Epithelial cell of esophagus (primary cell): ENCODE results near the gene MBD4.

Experiments used
- DNase-seq: peaks from one replicate; pipeline ENCODE4 v3.0.0; 2010; ENCODE audit warnings: low read depth
- H3K4me3 ChIP-seq: 2 replicates; pipeline ENCODE4 v1.5.1; 2011; ENCODE audit warnings: mild to moderate bottlenecking, low read length, control low read depth
- CTCF ChIP-seq: IDR thresholded peaks from 2 replicates; pipeline ENCODE4 v1.5.1; 2011; ENCODE audit warnings: low read depth, mild to moderate bottlenecking, low read length, control low read depth, inconsistent platforms; ENCODE audit not compliant: insufficient read depth; ENCODE audit errors: missing control alignments

Gene MBD4

GRCh38 chr3:129429602-129430001 lies 10.1 kb downstream of the MBD4 start:
- H3K4me3 ChIP-seq: no peak overlapping the region
- DNase-seq: no peak
- TF ChIP-seq CTCF: no peak

- no peak for TF ChIP-seq CTCF
- no peak overlapping the region for H3K4me3 ChIP-seq
- DNase-seq: no peak
These were observed 10.7 kb downstream of the MBD4 start for GRCh38 chr3:129429080-129429451.

DNA sequence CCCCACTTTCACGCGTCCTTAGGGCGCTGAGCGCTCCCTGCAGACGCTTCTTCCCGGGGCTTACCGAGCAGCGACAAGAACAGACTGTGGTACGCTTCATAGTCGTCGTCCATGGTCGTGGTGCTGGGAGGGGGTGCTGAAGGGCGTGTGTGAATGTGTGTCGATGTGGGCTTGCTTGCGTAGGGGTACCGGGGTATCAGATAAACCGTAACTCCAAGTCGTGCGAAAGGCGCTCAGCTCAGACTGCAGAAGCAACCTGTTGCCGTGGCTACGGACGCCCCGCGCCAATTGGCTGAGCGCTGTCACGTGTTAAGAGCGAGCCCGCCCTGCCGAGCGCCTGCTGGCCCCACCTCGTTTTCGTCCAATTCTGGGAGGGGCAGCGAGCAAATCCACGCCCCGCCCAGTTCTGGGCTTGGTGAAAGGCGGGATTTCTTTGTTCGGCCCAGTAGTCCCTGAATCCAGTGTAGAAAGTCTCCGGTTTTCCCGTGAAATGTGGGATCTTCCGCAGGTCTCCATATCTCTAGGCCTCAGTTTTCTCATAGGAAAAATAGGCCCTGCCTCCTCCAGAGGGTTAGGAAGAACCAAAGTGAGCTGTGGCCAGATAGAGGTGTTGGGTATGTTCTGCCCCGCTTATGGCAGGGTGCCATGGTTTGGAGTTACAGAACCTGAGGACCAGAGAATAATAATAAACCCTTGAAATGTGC lies 11.2 kb downstream of the MBD4 start, which contains the start of gene EFCAB12:
Gene EFCAB12, minus strand, starts transcription at position 261 of the 704 bp plus-strand sequence. Its CDS starts 148 bp downstream, at position 113.
- no peak for TF ChIP-seq CTCF
- peak within 1 kb of the TSS; percentile 65 for H3K4me3 ChIP-seq
- DNase-seq: peak; percentile 94

DNA sequence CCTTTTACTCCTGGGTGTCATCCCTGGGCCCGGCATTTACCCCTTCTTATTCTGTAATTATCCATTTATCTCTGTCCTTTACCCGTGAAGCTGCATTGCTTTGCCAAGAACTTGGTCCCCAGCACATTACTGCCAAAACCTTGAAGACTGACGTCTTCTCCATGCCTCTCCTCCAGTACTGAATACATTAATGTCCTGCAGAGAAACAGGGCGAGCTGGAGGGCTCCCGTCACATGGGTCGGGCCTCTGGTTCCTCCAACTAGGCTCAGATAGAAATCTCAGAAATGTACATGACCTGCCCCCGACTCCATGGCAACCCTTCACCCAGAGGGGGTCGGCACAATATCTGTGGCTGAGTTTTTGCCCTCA lies 11.8 kb downstream of the MBD4 start:
- DNase-seq: no peak
- TF ChIP-seq CTCF: no peak
- peak overlapping the region; percentile 65 for H3K4me3 ChIP-seq

DNA sequence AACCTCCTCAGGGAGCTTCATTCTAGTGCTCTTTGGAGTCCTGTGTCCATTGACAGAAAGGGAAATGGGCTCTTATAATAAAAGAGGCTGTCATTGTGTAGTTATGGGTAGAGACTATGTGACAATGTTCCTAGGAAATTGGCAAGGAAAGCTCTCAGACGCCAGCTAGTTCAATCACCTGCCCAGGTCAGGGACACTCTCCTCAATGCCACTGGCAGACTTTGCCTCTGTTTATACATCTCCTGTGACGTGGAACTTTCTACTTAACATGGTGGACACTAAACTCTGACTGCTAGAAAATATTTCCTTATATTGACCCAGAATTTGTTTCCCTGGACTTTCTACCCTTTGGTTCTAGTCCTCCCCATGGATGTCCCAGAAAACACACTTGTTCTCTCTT lies 14.1 kb downstream of the MBD4 start:
- no peak for TF ChIP-seq CTCF
- H3K4me3 ChIP-seq: no peak overlapping the region
- no peak for DNase-seq

- no peak overlapping the region for H3K4me3 ChIP-seq
- DNase-seq: no peak
- TF ChIP-seq CTCF: no peak
These were observed 14.5 kb downstream of the MBD4 start for GRCh38 chr3:129425213-129425612.
